Epithelial cell of alveolus of lung (primary cell): ENCODE measurements around the gene MAPK6. TPM values are rescaled to one million over a fixed set of nuclear protein-coding genes. Genes with fewer than 3 reads are reported as not detected.

ENCODE experiments used
- total RNA-seq: library from RNA; depleted of rRNA; stranded (reverse); fragments of >200 nt; gene quantifications from 2 replicates; pipeline ENCODE4 v1.2.1, GENCODE V29; 2015

MAPK6 gene
- total RNA-seq = 26.5 and 45.8 TPM in 2 replicates

GRCh38 chr15:52018693-52019393 is at the start of gene MAPK6:
MAPK6 (plus strand) TSS chr15:52019219; CDS start chr15:52046461, 27,242 bp downstream.

GRCh38 chr15:51971375-51972133 is 47.5 kb upstream of the MAPK6 start, which contains the start of gene LEO1:
LEO1 (minus strand) TSS chr15:51971778; CDS start chr15:51971745, 33 bp downstream.

Other genes with a start within 250 kb of the MAPK6 start
- gene TMOD3, start 189.6 kb upstream of the MAPK6 start, total RNA-seq = 27.4 and 32.3 TPM in 2 replicates
- 14.6 and 25.3 TPM in 2 replicates for gene LEO1, start 47.4 kb upstream of the MAPK6 start, total RNA-seq
- 0.48 TPM in 1 of 2 replicates, not detected in the other for gene BCL2L10, start 93.6 kb downstream of the MAPK6 start, total RNA-seq
- gene GNB5, start 172.2 kb downstream of the MAPK6 start, total RNA-seq = 17.1 and 21.9 TPM in 2 replicates